HG02981 (cell line): Measurements from ENCODE around the gene LAPTM4A.

Experiments
- ATAC-seq: cut with Tn5 transposase; IDR thresholded peaks from one replicate; pipeline ENCODE4 v1.9.1; 2021; ENCODE audit warnings: mild to moderate bottlenecking, moderate library complexity; ENCODE audit not compliant: unreplicated experiment

Gene LAPTM4A

GRCh38 chr2:19989342-19989666 is 62.1 kb downstream of the LAPTM4A start:
- ATAC-seq = no peak

- ATAC-seq = no peak
Observed at GRCh38 chr2:19988600-19988999, 62.8 kb downstream of the LAPTM4A start.

GRCh38 chr2:19987936-19988335 is 63.5 kb downstream of the LAPTM4A start:
- ATAC-seq = peak; percentile 65
